Naive thymus-derived CD4-positive, alpha-beta T cell (primary cell): ENCODE results near the gene CATSPER3. TPM values are rescaled to one million over a fixed set of nuclear protein-coding genes. Genes with fewer than 3 reads are reported as not detected.

Source experiments
- ATAC-seq: fragments of 150-1000 bp; cut with Tn5 transposase; 2 replicates; pipeline ENCODE4 v1.10.0; 2021; ENCODE audit warnings: mild to moderate bottlenecking, moderate library complexity
- CTCF ChIA-PET: fragments of 350-600 bp; sonication (Branson Sonifier 250); formaldehyde crosslinking; loops from one replicate; lab custom pipeline; 2021; ENCODE audit warnings: antibody characterized with exemption; lab: Charles Lee
- POLR2A ChIA-PET: fragments of 350-600 bp; sonication (Branson Sonifier 250); formaldehyde crosslinking; loops from one replicate; lab custom pipeline; 2021; ENCODE audit warnings: antibody characterized with exemption, inconsistent platforms; lab: Charles Lee
- DNase-seq, 9 donors: peaks; one replicate each; pipeline versions ENCODE4 v3.0.0 to v3.0.0-alpha.2; 2020 to 2022; ENCODE audit warnings: mixed read lengths in 1 of 9
- H3K27ac ChIP-seq: one replicate; pipeline ENCODE4 v1.7.0; 2013; ENCODE audit warnings: mild to moderate bottlenecking, low read depth, low read length, moderate library complexity
- H3K27me3 ChIP-seq, 2 donors: one replicate each; pipeline ENCODE4 v1.7.0; 2013; ENCODE audit warnings: low read length in 2 of 2, mild to moderate bottlenecking in 2 of 2, moderate library complexity in 2 of 2; ENCODE audit not compliant: control insufficient read depth in 2 of 2, insufficient read depth in 2 of 2
- H3K36me3 ChIP-seq, 3 experiments: 1 replicate in 2 of 3; 2 replicates in 1 of 3; pipeline ENCODE4 v1.7.0; 2013; ENCODE audit warnings: low read length in 3 of 3, mild to moderate bottlenecking in 3 of 3, moderate library complexity in 1 of 3; ENCODE audit not compliant: insufficient read depth in 3 of 3, control insufficient read depth in 2 of 3
- H3K4me1 ChIP-seq, 2 donors: one replicate each; pipeline ENCODE4 v1.7.0; 2013; ENCODE audit warnings: low read length in 2 of 2, mild to moderate bottlenecking in 2 of 2, moderate library complexity in 1 of 2; ENCODE audit not compliant: control insufficient read depth in 2 of 2, insufficient read depth in 2 of 2
- H3K4me3 ChIP-seq: 2 replicates; pipeline ENCODE4 v1.7.0; 2013; ENCODE audit warnings: mild to moderate bottlenecking, low read length
- H3K9me3 ChIP-seq, 3 experiments: 1 replicate in 2 of 3; 2 replicates in 1 of 3; pipeline ENCODE4 v1.7.0; 2013; ENCODE audit warnings: low read length in 3 of 3; ENCODE audit not compliant: control insufficient read depth in 2 of 3
- H3K27ac Mint-ChIP-seq, 9 donors: one replicate each; pipeline ENCODE4 v1.8.0; 2020 to 2022; ENCODE audit warnings: mixed read lengths in 9 of 9, mild to moderate bottlenecking in 8 of 9, moderate library complexity in 5 of 9, inconsistent platforms in 2 of 9
- H3K27me3 Mint-ChIP-seq, 5 donors: one replicate each; pipeline ENCODE4 v1.8.0; 2021 to 2022; ENCODE audit warnings: mixed read lengths in 5 of 5, mild to moderate bottlenecking in 1 of 5
- H3K36me3 Mint-ChIP-seq, 5 donors: one replicate each; pipeline ENCODE4 v1.8.0; 2020 to 2022; ENCODE audit warnings: mixed read lengths in 5 of 5, mild to moderate bottlenecking in 3 of 5, inconsistent platforms in 1 of 5
- H3K4me1 Mint-ChIP-seq, 7 donors: one replicate each; pipeline ENCODE4 v1.8.0; 2020 to 2022; ENCODE audit warnings: mixed read lengths in 7 of 7, mild to moderate bottlenecking in 3 of 7, inconsistent platforms in 1 of 7
- H3K4me3 Mint-ChIP-seq, 10 donors: one replicate each; pipeline ENCODE4 v1.8.0; 2020 to 2022; ENCODE audit warnings: mild to moderate bottlenecking in 10 of 10, mixed read lengths in 10 of 10, moderate library complexity in 6 of 10, inconsistent platforms in 2 of 10
- H3K9me3 Mint-ChIP-seq, 11 donors: one replicate each; pipeline ENCODE4 v1.8.0; 2020 to 2022; ENCODE audit warnings: mixed read lengths in 11 of 11, mild to moderate bottlenecking in 4 of 11, inconsistent platforms in 1 of 11, moderate library complexity in 1 of 11
- intact Hi-C, 2 donors: fragments of 100-400 bp; cut with micrococcal nuclease; formaldehyde crosslinking; loops; one replicate each; pipeline ENCODE4 v1.15.1; 2023
- polyA plus RNA-seq, 2 donors: library from polyadenylated mRNA; unstranded; fragments of 300-500 nt; fragmentation: Illumina TruSeq; gene quantifications; one replicate each; pipeline ENCODE4 v1.2.3, GENCODE V29; 2021
- total RNA-seq, 6 experiments: library from RNA in 5 of 6; stranded (reverse) in 5 of 6; gene quantifications; 1 replicate in 5 of 6; 2 replicates in 1 of 6; pipeline ENCODE4 v1.2.3 and lab custom pipeline; 2021 to 2026

CATSPER3 gene
- total and polyA plus RNA-seq, 7 experiments from 2014 or later, result 0.45 to 1.5 (median 0.81) TPM

DNA sequence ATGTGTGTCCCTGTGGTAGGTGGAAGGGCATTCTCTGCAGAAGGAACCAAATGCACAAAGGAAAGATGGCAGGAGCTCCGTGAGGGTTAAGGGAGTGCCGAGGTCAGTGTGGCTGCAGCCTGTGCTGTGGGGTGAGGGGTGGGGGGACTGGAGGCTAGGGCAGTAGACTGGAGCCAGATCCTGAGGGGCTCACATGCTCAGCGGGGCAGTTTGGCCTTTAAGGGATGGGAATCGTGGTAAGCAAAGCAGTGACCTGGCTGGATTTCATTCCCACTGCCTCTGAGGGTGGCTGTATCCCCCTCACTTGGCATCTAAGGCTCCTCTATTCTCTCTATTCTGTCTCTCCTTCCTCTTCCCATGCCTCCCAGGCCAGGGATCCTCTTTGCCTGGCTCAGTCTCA is 50.8 kb downstream of the CATSPER3 start:
- H3K4me3 Mint-ChIP-seq, result no peak overlapping the region
- no peak for ATAC-seq

DNA sequence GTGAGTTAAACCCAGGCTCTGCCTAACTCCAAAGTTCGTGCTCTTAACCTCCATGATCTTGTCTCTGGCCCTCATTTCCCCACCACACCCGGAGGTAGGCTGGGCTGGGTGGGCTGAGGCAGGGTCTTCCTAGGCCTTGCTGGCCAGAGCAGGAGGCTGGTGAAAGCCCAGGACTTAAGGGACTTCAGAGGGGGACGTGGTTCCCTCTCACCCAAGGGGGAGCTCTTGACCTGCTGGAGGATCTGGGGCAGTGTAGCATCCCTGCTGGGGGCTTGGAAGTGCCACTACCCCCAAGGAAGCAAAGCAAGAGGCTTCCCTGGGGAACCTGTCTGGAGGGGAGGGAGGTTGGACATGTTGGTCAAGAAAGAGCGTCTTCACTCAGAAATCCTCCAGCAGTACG is 51.6 kb downstream of the CATSPER3 start:
- CTCF ChIA-PET, result interaction anchor here (0.6 kb wide), 1 partner anchor 814 kb away, joined by 3 read pairs; no protein-coding TSS in a partner anchor
- Histone ChIP-seq H3K4me1 (no peaks in the 10 kb centered on the region), H3K9me3 (no peaks in the 10 kb centered on the region), H3K27me3 (no peaks in the 10 kb centered on the region), H3K4me3 (no peak overlapping the region), H3K36me3 (no peaks in the 10 kb centered on the region), H3K27ac (no peak overlapping the region)
- H3K9me3 Mint-ChIP-seq, result peaks cover 0 to 1% (median 0%) of the 10 kb centered on the region in 11 donors
- peaks cover 0 to 22% (median 5%) of the 10 kb centered on the region in 5 donors for H3K27me3 Mint-ChIP-seq
- ATAC-seq, result no peak
- POLR2A ChIA-PET, result no interaction called here
- intact Hi-C loops, result no loop called here
- H3K4me1 Mint-ChIP-seq, result no peaks in the 10 kb centered on the region
- H3K36me3 Mint-ChIP-seq, result peaks cover 0 to 3% (median 0%) of the 10 kb centered on the region in 5 donors
- no peak for DNase-seq
- no peak overlapping the region for H3K4me3 Mint-ChIP-seq
- no peak overlapping the region for H3K27ac Mint-ChIP-seq

More for the DNA sequence above, 50.8 kb downstream of the CATSPER3 start:
- H3K4me3 ChIP-seq, result no peak overlapping the region
- no peaks in the 10 kb centered on the region for H3K27me3 ChIP-seq
- H3K4me1 Mint-ChIP-seq, result no peaks in the 10 kb centered on the region
- H3K4me1 ChIP-seq, result no peaks in the 10 kb centered on the region
- H3K27ac ChIP-seq, result no peak overlapping the region
- no peaks in the 10 kb centered on the region for H3K36me3 ChIP-seq
- CTCF ChIA-PET, result interaction anchor here (0.6 kb wide), 1 partner anchor 814 kb away, joined by 3 read pairs; no protein-coding TSS in a partner anchor
- intact Hi-C loops, result no loop called here
- peaks cover 0 to 3% (median 0%) of the 10 kb centered on the region in 5 donors for H3K36me3 Mint-ChIP-seq
- H3K27ac Mint-ChIP-seq, result no peak overlapping the region
- H3K9me3 ChIP-seq, result no peaks in the 10 kb centered on the region
- H3K27me3 Mint-ChIP-seq, result peaks cover 0 to 22% (median 5%) of the 10 kb centered on the region in 5 donors
- no peak for DNase-seq
- POLR2A ChIA-PET, result no interaction called here
- H3K9me3 Mint-ChIP-seq, result no peaks in the 10 kb centered on the region

DNA sequence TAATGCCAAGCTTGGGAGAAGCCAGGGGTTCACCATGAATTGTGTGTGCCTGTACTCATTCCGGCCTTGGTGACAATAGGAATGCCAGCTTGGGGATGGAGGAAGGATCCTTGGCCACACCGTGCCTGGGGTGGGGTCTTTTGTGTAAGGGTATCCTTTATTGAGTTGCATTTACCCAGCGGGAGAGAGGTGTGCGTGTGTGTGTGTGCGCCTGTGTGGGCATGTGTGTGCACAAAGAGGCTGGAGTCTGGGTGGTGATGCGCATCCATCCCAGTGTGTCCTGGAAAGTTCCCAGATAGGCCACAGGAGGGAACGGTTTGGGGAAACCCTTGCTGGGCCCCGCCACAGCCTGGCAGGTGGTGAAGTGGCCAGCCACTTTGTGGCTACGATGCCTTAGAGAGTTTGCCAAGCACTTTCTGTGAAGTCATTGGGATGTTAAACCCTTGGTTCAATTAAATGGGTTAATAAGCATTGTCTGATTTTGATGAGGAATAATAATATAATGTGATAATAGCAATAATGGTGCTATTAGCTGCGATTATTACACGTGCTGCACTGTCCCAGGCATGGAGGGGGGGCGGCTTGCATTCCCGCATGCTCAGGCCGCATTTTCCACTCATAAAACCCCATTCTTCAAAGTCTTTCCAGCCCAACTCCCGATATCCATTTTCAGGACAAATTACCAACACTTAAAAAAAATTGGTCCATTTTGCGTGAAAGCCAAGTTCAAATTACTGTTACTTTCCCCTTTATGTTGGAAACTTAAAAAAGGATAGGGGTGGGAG is 52.6 kb downstream of the CATSPER3 start:
- ATAC-seq, result no peak
- Histone ChIP-seq H3K9me3 (no peaks in the 10 kb centered on the region), H3K27ac (no peak overlapping the region), H3K36me3 (no peaks in the 10 kb centered on the region), H3K27me3 (no peaks in the 10 kb centered on the region), H3K4me1 (no peaks in the 10 kb centered on the region), H3K4me3 (no peak overlapping the region)
- H3K9me3 Mint-ChIP-seq, result peaks cover 0 to 1% (median 0%) of the 10 kb centered on the region in 11 donors
- ChIA-PET CTCF (no interaction called here), POLR2A (no interaction called here)
- H3K27ac Mint-ChIP-seq, result no peak overlapping the region
- H3K4me1 Mint-ChIP-seq, result no peaks in the 10 kb centered on the region
- peaks cover 0 to 3% (median 0%) of the 10 kb centered on the region in 5 donors for H3K36me3 Mint-ChIP-seq
- DNase-seq, result no peak
- no peak overlapping the region for H3K4me3 Mint-ChIP-seq
- H3K27me3 Mint-ChIP-seq, result peaks cover 3 to 23% (median 5%) of the 10 kb centered on the region in 5 donors
- intact Hi-C loops, result no loop called here

DNA sequence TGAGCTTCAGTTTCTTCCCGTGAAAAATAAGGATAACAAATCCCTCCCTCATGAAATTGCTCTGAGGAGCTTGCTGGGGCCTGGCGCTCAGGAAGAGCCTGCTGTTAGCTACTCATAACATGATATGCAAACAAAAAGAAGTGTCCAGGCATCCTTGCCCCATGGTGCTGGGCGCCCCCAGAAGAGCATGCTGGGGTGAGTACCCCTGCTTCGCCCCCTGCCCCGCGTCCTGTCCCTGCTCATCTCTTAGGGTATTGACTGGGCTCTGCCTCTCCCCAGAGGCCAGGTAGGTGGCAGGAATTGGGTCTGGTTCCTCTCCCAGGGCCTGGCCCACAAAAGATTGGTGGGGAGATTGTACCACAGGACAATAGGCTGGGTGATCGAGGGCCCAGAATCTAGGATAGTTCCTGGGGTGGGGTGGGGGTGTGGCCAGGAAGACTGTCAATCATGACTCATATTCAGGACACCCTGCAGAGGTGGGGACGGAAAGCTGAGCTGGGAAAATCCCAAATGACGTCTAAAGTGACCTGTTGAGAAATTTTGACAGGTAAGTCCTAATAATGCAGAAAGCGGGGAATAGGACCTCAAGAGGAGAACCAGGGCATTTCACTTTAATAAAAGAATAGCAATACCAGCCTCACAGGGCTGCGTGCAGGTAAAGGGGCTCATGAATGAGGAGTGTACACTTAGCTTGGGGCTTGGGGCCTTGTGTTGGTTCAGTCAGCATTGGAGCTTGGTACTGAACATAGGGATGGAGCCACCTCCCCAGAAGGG is 57.4 kb downstream of the CATSPER3 start:
- H3K4me1 Mint-ChIP-seq, result peaks cover 8 to 19% (median 10%) of the 10 kb centered on the region in 7 donors
- POLR2A ChIA-PET, result no interaction called here

DNA sequence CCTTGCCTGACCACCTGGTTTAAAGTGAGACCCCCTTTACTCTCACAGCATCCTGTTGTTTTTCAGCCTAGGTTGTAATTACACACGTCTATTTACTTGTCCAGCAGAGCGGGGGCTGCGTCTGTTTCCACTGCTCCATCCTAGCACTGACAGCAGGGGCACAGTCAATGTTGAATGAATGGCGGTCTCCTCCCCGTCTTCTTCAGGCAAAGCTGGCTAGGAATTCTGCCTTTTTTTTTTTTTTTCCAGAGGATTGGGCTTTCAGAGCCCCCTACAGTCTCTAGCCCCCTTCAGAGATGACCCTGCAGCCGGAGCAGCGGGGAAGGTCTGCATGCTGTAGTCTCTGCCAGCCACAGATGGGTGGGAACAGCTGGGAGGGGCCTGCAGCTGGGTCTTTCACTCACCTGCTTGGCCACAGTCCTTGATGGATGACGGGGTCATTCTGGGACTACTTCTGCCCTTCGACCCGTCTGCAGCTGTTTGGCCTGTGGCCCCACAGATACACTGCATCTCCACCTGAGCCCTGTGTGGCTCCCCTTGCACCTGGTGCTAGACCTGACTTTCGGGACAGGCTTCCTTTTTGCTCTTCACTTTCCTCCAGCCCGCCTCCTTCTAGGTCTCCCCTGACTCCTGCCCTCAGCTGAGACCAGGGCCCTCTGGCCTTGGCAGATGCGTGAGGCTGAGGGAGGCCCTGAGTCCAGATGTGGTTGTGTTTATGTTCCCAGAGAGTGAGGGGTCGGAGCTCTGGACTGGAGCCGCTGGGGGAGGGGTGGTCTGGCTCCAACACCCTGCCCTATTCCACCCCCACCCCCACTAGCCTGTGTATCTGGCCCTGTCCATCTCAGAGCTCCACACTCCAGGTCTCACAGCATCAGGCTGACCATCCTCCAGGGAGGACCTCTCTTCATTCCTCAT is 58.3 kb downstream of the CATSPER3 start:
- ChIA-PET CTCF (no interaction called here), POLR2A (no interaction called here)
- no peak overlapping the region for H3K4me3 Mint-ChIP-seq
- peaks cover 0 to 12% (median 4%) of the 10 kb centered on the region in 11 donors for H3K9me3 Mint-ChIP-seq
- Histone ChIP-seq H3K9me3 (no peaks in the 10 kb centered on the region), H3K4me1 (peaks cover 0 to 4% of the 10 kb centered on the region in 2 donors), H3K27ac (no peak overlapping the region), H3K4me3 (no peak overlapping the region), H3K27me3 (peaks cover 0 to 22% of the 10 kb centered on the region in 2 donors), H3K36me3 (no peaks in the 10 kb centered on the region)
- H3K36me3 Mint-ChIP-seq, result peaks cover 0 to 5% (median 3%) of the 10 kb centered on the region in 5 donors
- no peak for DNase-seq
- ATAC-seq, result no peak
- H3K4me1 Mint-ChIP-seq, result peaks cover 10 to 27% (median 16%) of the 10 kb centered on the region in 7 donors
- intact Hi-C loops, result loop anchor here in 1 of 2 donors (5.0 kb wide), 1 partner anchor 511 kb away; the partner anchor contains the start of gene NEUROG1
- no peak overlapping the region for H3K27ac Mint-ChIP-seq
- H3K27me3 Mint-ChIP-seq, result peaks cover 44 to 68% (median 47%) of the 10 kb centered on the region in 5 donors

More for the DNA sequence above, 57.4 kb downstream of the CATSPER3 start:
- Histone ChIP-seq H3K4me3 (no peak overlapping the region), H3K27me3 (peaks cover 0 to 15% of the 10 kb centered on the region in 2 donors), H3K36me3 (no peaks in the 10 kb centered on the region), H3K9me3 (no peaks in the 10 kb centered on the region), H3K4me1 (no peaks in the 10 kb centered on the region), H3K27ac (no peak overlapping the region)
- H3K4me3 Mint-ChIP-seq, result no peak overlapping the region
- no peak overlapping the region for H3K27ac Mint-ChIP-seq
- ATAC-seq (no peak), DNase-seq (no peak)
- H3K36me3 Mint-ChIP-seq, result peaks cover 0 to 5% (median 3%) of the 10 kb centered on the region in 5 donors
- H3K27me3 Mint-ChIP-seq, result peaks cover 35 to 60% (median 39%) of the 10 kb centered on the region in 5 donors
- CTCF ChIA-PET, result no interaction called here
- H3K9me3 Mint-ChIP-seq, result peaks cover 0 to 12% (median 4%) of the 10 kb centered on the region in 11 donors
- intact Hi-C loops, result loop anchor here in 1 of 2 donors (5.0 kb wide), 1 partner anchor 512 kb away; the partner anchor contains the start of gene NEUROG1
